HPDE6-E6E7 (cell line): Measurements from ENCODE around the gene ZNF75A.

Experiments used
- DNase-seq: peaks from one replicate; pipeline ENCODE4 v3.0.0; 2011; ENCODE audit warnings: missing footprints; ENCODE audit errors: extremely low spot score

The ZNF75A gene

GRCh38 chr16:3285131-3285530, 20.2 kb upstream of the ZNF75A start:
- no peak for DNase-seq

GRCh38 chr16:3289998-3290673, 15.2 kb upstream of the ZNF75A start:
- DNase-seq = no peak

- no peak for DNase-seq
Measured at GRCh38 chr16:3292604-3293003, 12.7 kb upstream of the ZNF75A start.

- no peak for DNase-seq
Measured at GRCh38 chr16:3295209-3295608, 10.1 kb upstream of the ZNF75A start.

- DNase-seq = no peak
Measured at GRCh38 chr16:3295783-3296182, 9.5 kb upstream of the ZNF75A start.

- DNase-seq = no peak
Measured at GRCh38 chr16:3304370-3304769, 927 bp upstream of the ZNF75A start.

- no peak for DNase-seq
Measured at GRCh38 chr16:3306078-3306477, 781 bp downstream of the ZNF75A start.

- no peak for DNase-seq
Measured at GRCh38 chr16:3311496-3311895, 6.2 kb downstream of the ZNF75A start.

GRCh38 chr16:3317315-3317999, 12.2 kb downstream of the ZNF75A start:
- DNase-seq = no peak

- no peak for DNase-seq
Measured at GRCh38 chr16:3321816-3322215, 16.5 kb downstream of the ZNF75A start.

GRCh38 chr16:3327514-3327913, 22.2 kb downstream of the ZNF75A start:
- no peak for DNase-seq

- DNase-seq = no peak
Measured at GRCh38 chr16:3328104-3328503, 22.8 kb downstream of the ZNF75A start.

GRCh38 chr16:3328643-3329042, 23.3 kb downstream of the ZNF75A start:
- peak; percentile 11 for DNase-seq

GRCh38 chr16:3346041-3346440, 40.7 kb downstream of the ZNF75A start:
- no peak for DNase-seq

- no peak for DNase-seq
Measured at GRCh38 chr16:3347586-3347985, 42.3 kb downstream of the ZNF75A start.

GRCh38 chr16:3348547-3349167, 43.4 kb downstream of the ZNF75A start:
- DNase-seq = no peak

- no peak for DNase-seq
Measured at GRCh38 chr16:3349175-3349574, 43.9 kb downstream of the ZNF75A start.

GRCh38 chr16:3355589-3355988, 50.3 kb downstream of the ZNF75A start, which contains the start of gene OR2C1:
OR2C1 (plus strand) TSS chr16:3355889; CDS start chr16:3355941, 52 bp downstream.
- no peak for DNase-seq

GRCh38 chr16:3356118-3356517, 50.8 kb downstream of the ZNF75A start:
- DNase-seq = no peak

- DNase-seq = no peak
Measured at GRCh38 chr16:3358871-3359270, 53.6 kb downstream of the ZNF75A start.

GRCh38 chr16:3362931-3363330, 57.6 kb downstream of the ZNF75A start:
- no peak for DNase-seq

- no peak for DNase-seq
Measured at GRCh38 chr16:3363793-3364192, 58.5 kb downstream of the ZNF75A start.
